ENCODE results near the gene IFI27.

The IFI27 gene

DNA sequence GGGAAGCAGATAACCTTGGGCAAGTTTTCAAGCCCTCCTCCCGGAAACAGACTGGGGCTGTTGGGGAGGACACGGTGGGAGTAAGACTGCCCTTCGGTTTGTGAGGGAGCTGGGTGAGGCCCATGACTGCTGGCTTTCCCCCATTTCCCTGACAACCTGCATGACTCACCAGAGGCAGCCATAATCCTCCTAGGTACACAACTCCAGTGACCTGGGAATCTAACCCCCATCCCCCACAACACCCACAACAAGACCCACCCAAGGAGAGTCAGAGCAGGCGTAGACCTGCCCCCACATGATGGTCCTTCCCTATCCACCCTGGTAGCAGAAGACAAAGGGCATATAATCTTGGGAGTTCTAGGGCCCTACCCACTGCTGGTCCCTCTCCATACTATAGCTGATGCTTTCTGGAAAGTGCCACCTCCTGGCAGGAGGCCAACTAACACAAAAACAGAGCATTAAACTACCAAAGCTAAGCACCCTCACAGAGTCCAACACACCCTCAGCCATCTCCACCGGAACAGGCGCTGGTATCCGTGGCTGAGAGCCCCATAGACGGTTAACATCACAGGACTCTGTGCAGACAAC lies 44.4 kb upstream of the IFI27 start (continued):
- no peak for TF ChIP-seq SALL2 (tag by site-specific recombination; IDR thresholded peaks at IDR 0.05; ENCODE audit: borderline replicate concordance)
- TF ChIP-seq ZNF112 (tag by site-specific recombination; IDR thresholded peaks at IDR 0.05): 0 out of 2 replicates have a peak, but pooled peaks have one; percentile 58
- TF ChIP-seq ZNF776 (tag by site-specific recombination; IDR thresholded peaks at IDR 0.05; ENCODE audit: borderline replicate concordance): no peak
- no peak for TF ChIP-seq GLI2 (tag by site-specific recombination; IDR thresholded peaks at IDR 0.05; ENCODE audit: borderline replicate concordance, low read depth)
- 0 out of 2 replicates have a peak, but pooled peaks have one; percentile 13 for TF ChIP-seq HIC1 (tag by site-specific recombination; IDR thresholded peaks at IDR 0.05)
- no peak for TF ChIP-seq ZNF18 (tag by site-specific recombination; IDR thresholded peaks at IDR 0.05)
- TF ChIP-seq BCL11B (tag by site-specific recombination; IDR thresholded peaks at IDR 0.05; ENCODE audit: low read depth): no peak
- TF ChIP-seq ZNF558 (tag by site-specific recombination; IDR thresholded peaks at IDR 0.05): 0 out of 2 replicates have a peak, but pooled peaks have one; percentile 14
- TF ChIP-seq ZNF354C (tag by site-specific recombination; IDR thresholded peaks at IDR 0.05; ENCODE audit: borderline replicate concordance, low read depth): no peak
- no peak for TF ChIP-seq ZIC2 (tag by site-specific recombination; IDR thresholded peaks at IDR 0.05)
- TF ChIP-seq KLF10 (tag by site-specific recombination; IDR thresholded peaks at IDR 0.05): peak; percentile 31; the same call in 1 of the 2 replicates
- TF ChIP-seq ZNF433 (tag by site-specific recombination; IDR thresholded peaks at IDR 0.05; ENCODE audit: low read depth): no peak
- no peak for TF ChIP-seq ZEB2 (tag by site-specific recombination; IDR thresholded peaks at IDR 0.05)
- no peak for TF ChIP-seq ZNF621 (tag by site-specific recombination; IDR thresholded peaks at IDR 0.05)
- TF ChIP-seq ZNF645 (tag by site-specific recombination; IDR thresholded peaks at IDR 0.05): no peak
- no peak for TF ChIP-seq ZNF837 (tag by site-specific recombination; IDR thresholded peaks at IDR 0.05)
- TF ChIP-seq ZNF292 (tag by site-specific recombination; IDR thresholded peaks at IDR 0.05; ENCODE audit: borderline replicate concordance, low read depth): no peak
- TF ChIP-seq ZNF146 (tag by site-specific recombination; IDR thresholded peaks at IDR 0.05): no peak
- peak; percentile 75; the same call in 1 of the 2 replicates for TF ChIP-seq ZBTB48 (tag by site-specific recombination; IDR thresholded peaks at IDR 0.05)
- TF ChIP-seq KLF7 (tag by site-specific recombination; IDR thresholded peaks at IDR 0.05; ENCODE audit: borderline replicate concordance): no peak
- TF ChIP-seq ZBTB7A (tag by site-specific recombination; IDR thresholded peaks at IDR 0.05; ENCODE audit: low read depth): no peak
- no peak for TF ChIP-seq ZNF521 (tag by site-specific recombination; IDR thresholded peaks at IDR 0.05)
- no peak for TF ChIP-seq ZNF274 (IDR thresholded peaks at IDR 0.05; ENCODE audit: low read length)
- no peak for TF ChIP-seq ZNF274 (tag by site-specific recombination; IDR thresholded peaks at IDR 0.05; ENCODE audit: borderline replicate concordance)
- TF ChIP-seq ZNF768 (tag by site-specific recombination; IDR thresholded peaks at IDR 0.05): no peak
- no peak for TF ChIP-seq ZNF155 (tag by site-specific recombination; IDR thresholded peaks at IDR 0.05)
- TF ChIP-seq ZNF677 (tag by site-specific recombination; IDR thresholded peaks at IDR 0.05): no peak
- TF ChIP-seq, protein P1, sequence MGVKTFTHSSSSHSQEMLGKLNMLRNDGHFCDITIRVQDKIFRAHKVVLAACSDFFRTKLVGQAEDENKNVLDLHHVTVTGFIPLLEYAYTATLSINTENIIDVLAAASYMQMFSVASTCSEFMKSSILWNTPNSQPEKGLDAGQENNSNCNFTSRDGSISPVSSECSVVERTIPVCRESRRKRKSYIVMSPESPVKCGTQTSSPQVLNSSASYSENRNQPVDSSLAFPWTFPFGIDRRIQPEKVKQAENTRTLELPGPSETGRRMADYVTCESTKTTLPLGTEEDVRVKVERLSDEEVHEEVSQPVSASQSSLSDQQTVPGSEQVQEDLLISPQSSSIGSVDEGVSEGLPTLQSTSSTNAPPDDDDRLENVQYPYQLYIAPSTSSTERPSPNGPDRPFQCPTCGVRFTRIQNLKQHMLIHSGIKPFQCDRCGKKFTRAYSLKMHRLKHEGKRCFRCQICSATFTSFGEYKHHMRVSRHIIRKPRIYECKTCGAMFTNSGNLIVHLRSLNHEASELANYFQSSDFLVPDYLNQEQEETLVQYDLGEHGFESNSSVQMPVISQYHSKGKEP (tag by site-specific recombination; IDR thresholded peaks at IDR 0.05): peak; percentile 18; the same call in 1 of the 2 replicates
- no peak for TF ChIP-seq ZNF514 (tag by site-specific recombination; IDR thresholded peaks at IDR 0.05)
- TF ChIP-seq ZNF585B (tag by site-specific recombination; IDR thresholded peaks at IDR 0.05): no peak
- TF ChIP-seq GLIS2 (tag by site-specific recombination; IDR thresholded peaks at IDR 0.05): peak; percentile 88
- 0 out of 2 replicates have a peak, but pooled peaks have one; percentile 19 for TF ChIP-seq ZNF580 (tag by site-specific recombination; IDR thresholded peaks at IDR 0.05)
- no peak for TF ChIP-seq ZNF596 (tag by site-specific recombination; IDR thresholded peaks at IDR 0.05)
- no peak for TF ChIP-seq ZNF571 (tag by site-specific recombination; IDR thresholded peaks at IDR 0.05)
- TF ChIP-seq ZNF175 (tag by site-specific recombination; IDR thresholded peaks at IDR 0.05): no peak
- peak; percentile 54 for TF ChIP-seq SP2 (tag by site-specific recombination; IDR thresholded peaks at IDR 0.05)

Data from HEK293 (cell line).